ENCODE results near the gene TOR2A. TPM values are rescaled to one million over a fixed set of nuclear protein-coding genes. Genes with fewer than 3 reads are reported as not detected.

The TOR2A gene
- total and polyA plus RNA-seq, 3 donors from 2014 or later = 28.7 to 32.0 (median 30.4) TPM

DNA sequence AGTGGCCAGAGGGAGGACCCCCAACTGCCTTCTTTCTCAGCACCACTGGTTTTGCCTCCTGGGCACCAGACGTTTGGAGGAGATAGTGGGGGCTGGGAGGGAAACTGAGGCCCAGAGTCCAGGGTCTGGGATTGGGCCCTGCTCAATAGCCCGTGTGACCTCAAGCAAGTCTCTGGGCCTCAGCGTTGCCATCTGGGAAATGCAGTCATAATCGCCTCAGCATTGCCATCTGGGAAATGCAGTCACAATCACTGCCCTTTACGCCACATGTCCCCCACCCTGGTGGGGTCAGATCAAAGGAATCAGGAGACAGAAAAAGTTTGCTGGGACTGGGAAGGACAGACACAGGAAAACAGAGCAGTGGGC is 41.8 kb upstream of the TOR2A start:
- no peak for TF ChIP-seq POLR2A (IDR thresholded peaks at IDR 0.05)
- TF ChIP-seq, protein P1, sequence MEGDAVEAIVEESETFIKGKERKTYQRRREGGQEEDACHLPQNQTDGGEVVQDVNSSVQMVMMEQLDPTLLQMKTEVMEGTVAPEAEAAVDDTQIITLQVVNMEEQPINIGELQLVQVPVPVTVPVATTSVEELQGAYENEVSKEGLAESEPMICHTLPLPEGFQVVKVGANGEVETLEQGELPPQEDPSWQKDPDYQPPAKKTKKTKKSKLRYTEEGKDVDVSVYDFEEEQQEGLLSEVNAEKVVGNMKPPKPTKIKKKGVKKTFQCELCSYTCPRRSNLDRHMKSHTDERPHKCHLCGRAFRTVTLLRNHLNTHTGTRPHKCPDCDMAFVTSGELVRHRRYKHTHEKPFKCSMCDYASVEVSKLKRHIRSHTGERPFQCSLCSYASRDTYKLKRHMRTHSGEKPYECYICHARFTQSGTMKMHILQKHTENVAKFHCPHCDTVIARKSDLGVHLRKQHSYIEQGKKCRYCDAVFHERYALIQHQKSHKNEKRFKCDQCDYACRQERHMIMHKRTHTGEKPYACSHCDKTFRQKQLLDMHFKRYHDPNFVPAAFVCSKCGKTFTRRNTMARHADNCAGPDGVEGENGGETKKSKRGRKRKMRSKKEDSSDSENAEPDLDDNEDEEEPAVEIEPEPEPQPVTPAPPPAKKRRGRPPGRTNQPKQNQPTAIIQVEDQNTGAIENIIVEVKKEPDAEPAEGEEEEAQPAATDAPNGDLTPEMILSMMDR (IDR thresholded peaks at IDR 0.05) = no peak
- H3K27ac ChIP-seq = no peak overlapping the region
- no peaks in the 10 kb centered on the region for H3K27me3 ChIP-seq
- no peak for DNase-seq
- H3K4me1 ChIP-seq = peaks cover 4% of the 10 kb centered on the region
- no peaks in the 10 kb centered on the region for H3K36me3 ChIP-seq (ENCODE audit: low read depth, missing control alignments)
- H3K4me3 ChIP-seq = no peak overlapping the region
- no peaks in the 10 kb centered on the region for H3K9me3 ChIP-seq
- intact Hi-C loops (cut with DNase I; ENCODE audit: low total_unique reads) = no loop called here
- 72 to 80% methylated on average over 4 to 5 of the region's 5 CpGs for WGBS, 2 donors

DNA sequence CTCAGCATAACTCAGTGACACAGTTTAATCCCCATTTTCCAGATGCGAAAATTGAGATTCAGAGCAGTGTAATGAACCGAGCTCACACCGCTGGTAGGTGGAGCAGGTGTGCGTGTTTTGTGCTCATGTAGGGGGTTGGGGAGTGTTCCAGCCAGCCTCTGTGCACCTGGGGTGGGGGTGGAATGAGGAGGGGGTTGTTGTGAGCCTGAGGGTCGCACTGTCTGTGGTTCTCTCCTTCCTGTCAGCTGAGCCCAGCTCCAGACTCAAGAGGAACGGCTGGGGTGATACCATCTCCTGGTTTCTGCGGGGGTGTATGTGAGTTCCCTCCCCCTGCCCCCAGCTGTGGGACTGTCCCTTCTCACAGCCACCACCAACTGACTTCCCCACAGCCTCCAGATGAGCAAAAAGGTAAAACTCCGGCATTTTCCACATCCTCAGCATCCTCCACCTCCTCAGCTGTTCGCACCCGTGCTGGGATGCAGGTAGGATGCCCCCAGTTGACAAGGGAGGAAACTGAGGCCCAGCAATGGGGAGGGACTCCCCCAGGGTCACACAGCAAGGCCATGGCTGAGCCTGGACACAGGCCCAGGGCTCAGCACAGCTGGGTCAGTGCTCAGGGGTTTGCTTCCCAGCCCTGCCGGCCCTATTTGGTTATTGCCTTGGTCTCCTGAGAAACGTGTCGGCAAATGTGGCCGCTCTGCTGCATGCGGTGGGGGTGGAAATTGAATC is 41.3 kb upstream of the TOR2A start:
- TF ChIP-seq POLR2A (IDR thresholded peaks at IDR 0.05) = no peak
- TF ChIP-seq, protein P1 (IDR thresholded peaks at IDR 0.05) = no peak
- H3K27me3 ChIP-seq = no peaks in the 10 kb centered on the region
- intact Hi-C loops (cut with DNase I; ENCODE audit: low total_unique reads) = no loop called here
- no peak for DNase-seq
- H3K4me3 ChIP-seq = no peak overlapping the region
- H3K9me3 ChIP-seq = no peaks in the 10 kb centered on the region
- 66 to 78% methylated on average over 14 to 15 of the region's 15 CpGs for WGBS, 2 donors
- no peaks in the 10 kb centered on the region for H3K36me3 ChIP-seq (ENCODE audit: low read depth, missing control alignments)
- H3K27ac ChIP-seq = no peak overlapping the region
- peaks cover 4% of the 10 kb centered on the region for H3K4me1 ChIP-seq

DNA sequence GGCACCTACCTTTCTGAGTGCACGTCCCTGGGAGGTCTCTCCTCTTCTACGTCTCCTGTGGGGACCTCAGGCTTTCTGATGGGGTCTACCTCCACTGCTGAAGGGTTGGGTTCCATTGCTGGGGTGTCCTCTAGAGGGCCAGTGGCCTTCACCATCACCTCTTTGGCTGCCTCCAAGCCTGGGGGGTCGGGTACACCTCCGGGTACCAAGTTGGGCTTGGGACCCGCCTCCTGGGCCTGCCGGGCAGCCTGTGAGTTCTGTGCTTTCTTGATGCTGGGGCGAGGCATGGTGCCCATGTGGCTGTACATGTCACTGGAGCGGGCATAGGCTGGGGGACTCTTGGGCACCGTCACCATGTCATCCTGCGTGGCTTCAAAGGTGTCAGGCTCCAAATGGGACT is 38.9 kb upstream of the TOR2A start:
- no peaks in the 10 kb centered on the region for H3K36me3 ChIP-seq (ENCODE audit: low read depth, missing control alignments)
- H3K27ac ChIP-seq = no peak overlapping the region
- H3K4me1 ChIP-seq = peaks cover 11% of the 10 kb centered on the region
- H3K9me3 ChIP-seq = no peaks in the 10 kb centered on the region
- 82 to 92% methylated on average over 4 to 10 of the region's 10 CpGs for WGBS, 2 donors
- TF ChIP-seq, protein P1 (IDR thresholded peaks at IDR 0.05) = no peak
- no peak for TF ChIP-seq POLR2A (IDR thresholded peaks at IDR 0.05)
- H3K27me3 ChIP-seq = no peaks in the 10 kb centered on the region
- intact Hi-C loops (cut with DNase I; ENCODE audit: low total_unique reads) = no loop called here
- no peak overlapping the region for H3K4me3 ChIP-seq
- DNase-seq = no peak

DNA sequence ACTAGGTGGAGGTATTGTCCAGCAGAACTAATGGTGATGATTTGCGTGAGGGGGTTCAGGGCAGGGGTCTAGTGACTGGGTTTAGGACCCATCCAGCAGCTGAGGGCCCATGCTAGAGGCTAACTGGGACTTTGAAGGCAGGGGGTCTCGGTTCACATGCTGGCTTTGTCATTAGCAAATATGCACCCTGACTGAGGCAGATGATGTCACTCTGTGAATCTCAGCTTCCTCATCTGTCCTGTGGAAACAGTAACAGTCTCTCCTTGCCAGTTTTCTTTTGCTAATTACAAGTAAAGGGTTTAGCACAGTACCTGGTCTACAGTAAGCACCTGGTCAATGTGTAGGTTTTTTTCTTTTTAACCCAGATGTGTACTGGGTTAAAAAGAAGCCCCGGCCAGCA is 38.2 kb upstream of the TOR2A start:
- 91 to 99% methylated on average over 3 of the region's 3 CpGs for WGBS, 2 donors
- no peak for TF ChIP-seq POLR2A (IDR thresholded peaks at IDR 0.05)
- TF ChIP-seq, protein P1 (IDR thresholded peaks at IDR 0.05) = no peak

DNA sequence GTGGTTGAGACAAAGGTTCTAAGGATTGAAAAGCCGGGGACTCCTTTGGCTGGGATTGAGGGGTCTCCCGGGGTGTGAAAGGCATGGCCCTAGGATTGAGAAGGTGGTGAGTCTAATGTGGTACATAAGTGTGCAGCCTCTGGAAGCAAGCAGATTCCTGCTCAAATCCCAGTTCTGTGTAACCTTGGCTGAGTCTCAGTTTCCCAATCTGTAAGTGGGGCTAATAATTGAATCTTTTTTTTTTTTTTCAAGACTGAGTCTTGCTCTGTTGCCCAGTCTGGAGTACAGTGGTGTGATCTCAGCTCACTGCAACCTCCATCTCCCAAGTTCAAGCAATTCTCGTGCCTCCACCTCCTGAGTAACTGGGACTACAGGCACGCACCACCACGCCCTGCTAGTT is 37.5 kb upstream of the TOR2A start:
- no peak overlapping the region for H3K27ac ChIP-seq
- DNase-seq = no peak
- TF ChIP-seq POLR2A (IDR thresholded peaks at IDR 0.05) = no peak
- TF ChIP-seq, protein P1 (IDR thresholded peaks at IDR 0.05) = no peak
- no peaks in the 10 kb centered on the region for H3K27me3 ChIP-seq
- H3K4me3 ChIP-seq = no peak overlapping the region
- no peaks in the 10 kb centered on the region for H3K9me3 ChIP-seq
- H3K4me1 ChIP-seq = peaks cover 7% of the 10 kb centered on the region
- no peaks in the 10 kb centered on the region for H3K36me3 ChIP-seq (ENCODE audit: low read depth, missing control alignments)
- intact Hi-C loops (cut with DNase I; ENCODE audit: low total_unique reads) = no loop called here
- 84 to 94% methylated on average over 5 of the region's 5 CpGs for WGBS, 2 donors

More for the DNA sequence above, 38.2 kb upstream of the TOR2A start:
- Histone ChIP-seq H3K4me1 (peaks cover 7% of the 10 kb centered on the region), H3K9me3 (no peaks in the 10 kb centered on the region), H3K27ac (no peak overlapping the region), H3K36me3 (ENCODE audit: low read depth, missing control alignments) (no peaks in the 10 kb centered on the region), H3K27me3 (no peaks in the 10 kb centered on the region), H3K4me3 (no peak overlapping the region)
- no peak for DNase-seq
- intact Hi-C loops (cut with DNase I; ENCODE audit: low total_unique reads) = no loop called here

Data from testis (tissue), 3 donors.